HG02970 (cell line): ENCODE data around the gene EIF4E1B.
"Not testable (repeated sequence)": the region's sequence is repeated elsewhere in the genome, so short reads cannot be mapped to it uniquely, and the experiment has no call there.

Source experiments
- ATAC-seq: cut with Tn5 transposase; IDR thresholded peaks from one replicate; pipeline ENCODE4 v1.9.1; 2021; ENCODE audit warnings: mild to moderate bottlenecking, moderate library complexity, moderate number of reproducible peaks; ENCODE audit not compliant: unreplicated experiment, low FRiP score

Gene EIF4E1B

DNA sequence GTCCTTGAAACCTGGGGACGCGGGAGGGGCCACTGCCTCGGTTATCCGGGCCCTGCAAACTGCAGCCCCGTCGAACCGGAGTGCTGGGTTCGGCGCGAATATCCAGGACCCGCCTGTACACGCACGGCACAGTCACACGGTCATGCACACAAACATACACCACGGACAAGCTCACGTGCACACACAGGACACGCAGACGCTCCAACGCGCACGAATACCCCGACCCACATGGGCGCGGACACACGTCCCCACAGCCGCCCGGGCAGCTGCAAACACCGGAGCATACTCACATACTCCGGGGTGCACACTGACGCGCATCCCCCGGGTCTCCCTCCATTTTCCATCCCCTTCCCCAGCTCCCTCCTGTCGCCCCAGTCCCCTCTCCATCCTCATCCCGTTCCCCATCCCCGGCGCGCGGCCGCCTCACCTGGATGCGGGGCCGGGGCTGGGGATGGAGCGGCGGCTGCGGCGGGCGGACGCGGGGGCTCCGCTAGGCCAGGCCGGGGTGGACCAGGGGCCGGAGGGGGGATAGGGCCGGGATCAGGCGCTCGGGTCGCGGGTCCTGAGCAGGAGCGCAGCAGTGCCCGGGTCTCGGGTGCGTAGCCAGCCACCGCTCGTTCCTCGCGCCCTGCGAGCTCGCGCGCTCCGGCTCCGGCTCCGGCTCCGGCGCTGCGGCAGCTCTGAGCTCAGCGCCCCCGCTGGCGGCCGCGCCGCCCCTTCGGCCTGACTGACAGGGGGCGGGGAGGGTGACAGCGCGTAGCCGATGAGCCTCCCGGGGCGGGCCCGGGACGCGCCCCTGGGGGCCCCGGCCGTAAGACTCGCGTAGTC is at the start of gene EIF4E1B, which contains the start of gene SNCB:
TSS of gene EIF4E1B (plus strand) at position 823 of the 828 bp plus-strand sequence. CDS start 12,113 bp downstream, outside the sequence.
TSS of gene SNCB (minus strand) at position 682 of the 828 bp plus-strand sequence. CDS start 880 bp downstream, outside the sequence.
- peak; percentile 66 for ATAC-seq

DNA sequence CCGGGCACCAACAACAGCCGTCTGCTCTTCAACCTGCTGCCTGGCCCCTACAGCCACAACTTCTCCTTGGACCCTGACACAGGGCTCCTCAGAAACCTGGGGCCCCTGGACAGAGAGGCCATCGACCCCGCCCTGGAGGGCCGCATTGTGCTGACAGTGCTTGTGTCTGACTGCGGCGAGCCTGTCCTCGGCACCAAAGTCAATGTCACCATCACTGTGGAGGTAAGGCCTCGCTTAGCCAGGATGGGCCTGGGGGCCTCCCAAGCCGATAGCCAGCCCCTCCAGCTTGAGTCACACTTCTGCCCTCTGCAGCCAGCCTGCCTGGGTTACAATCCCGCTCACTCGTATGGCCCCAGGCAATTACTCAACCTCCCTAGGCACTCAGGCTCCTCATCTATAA is 49.1 kb upstream of the EIF4E1B start:
- no peak for ATAC-seq

DNA sequence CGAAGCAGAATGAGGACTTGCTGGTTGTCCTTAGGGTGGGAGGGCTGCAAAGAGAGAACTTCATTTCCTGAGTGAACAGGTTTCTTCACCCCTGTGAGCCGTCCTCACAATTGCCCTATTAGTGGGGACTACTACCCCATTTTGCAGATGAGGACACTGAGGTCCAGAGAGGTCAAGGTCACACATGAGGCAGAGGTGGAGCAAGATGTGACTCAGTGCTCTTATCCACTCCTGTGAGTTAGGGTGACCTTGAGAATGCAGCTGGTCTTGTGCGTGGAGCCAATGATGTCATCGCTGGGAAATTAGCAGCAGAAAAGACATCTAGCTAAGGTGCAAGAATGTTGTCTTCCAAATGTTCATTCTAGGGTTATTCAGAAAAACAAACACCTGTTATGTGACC is 47.4 kb upstream of the EIF4E1B start:
- ATAC-seq, result no peak

GRCh38 chr5:176587398-176587797 is 43.1 kb upstream of the EIF4E1B start:
- ATAC-seq, result no peak

DNA sequence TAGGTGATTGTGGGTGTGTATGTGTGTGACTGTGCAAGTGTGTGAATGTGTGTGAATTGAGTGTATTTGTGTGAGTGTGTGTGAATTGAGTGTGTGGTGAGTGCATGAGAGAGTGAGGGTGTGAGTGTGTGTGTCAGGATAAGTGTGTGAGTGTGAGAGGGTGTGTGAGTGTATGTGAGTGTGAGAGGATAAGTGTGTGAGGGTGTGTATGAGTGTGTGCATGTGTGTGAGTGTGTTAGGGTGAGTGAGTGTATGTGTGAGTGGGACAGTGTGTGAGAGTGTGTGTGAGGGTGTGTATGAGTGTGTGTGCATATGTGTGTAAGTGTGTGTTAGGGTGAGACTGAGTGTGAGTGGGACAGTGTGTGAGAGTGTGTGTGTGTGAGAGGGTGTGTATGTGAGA is 42.2 kb upstream of the EIF4E1B start:
- ATAC-seq, result no peak

- ATAC-seq, result no peak
Observed at GRCh38 chr5:176589039-176589769, 41.3 kb upstream of the EIF4E1B start.

GRCh38 chr5:176590035-176590717 is 40.3 kb upstream of the EIF4E1B start:
- ATAC-seq, result no peak

DNA sequence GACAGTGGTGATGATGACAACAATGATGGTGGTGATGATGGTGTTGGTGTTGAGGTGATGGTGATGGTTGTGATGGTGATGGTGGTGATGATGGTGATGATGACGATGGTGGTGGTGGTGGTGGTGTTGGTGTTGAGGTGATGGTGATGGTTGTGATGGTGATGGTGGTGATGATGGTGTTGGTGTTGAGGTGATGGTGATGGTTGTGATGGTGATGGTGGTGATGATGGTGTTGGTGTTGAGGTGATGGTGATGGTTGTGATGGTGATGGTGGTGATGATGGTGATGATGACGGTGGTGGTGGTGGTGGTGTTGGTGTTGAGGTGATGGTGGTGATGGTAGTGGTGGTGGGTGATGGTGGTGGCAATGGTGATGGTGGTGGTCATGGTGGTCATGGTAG is 38.8 kb upstream of the EIF4E1B start:
- ATAC-seq, result not testable (repeated sequence)

DNA sequence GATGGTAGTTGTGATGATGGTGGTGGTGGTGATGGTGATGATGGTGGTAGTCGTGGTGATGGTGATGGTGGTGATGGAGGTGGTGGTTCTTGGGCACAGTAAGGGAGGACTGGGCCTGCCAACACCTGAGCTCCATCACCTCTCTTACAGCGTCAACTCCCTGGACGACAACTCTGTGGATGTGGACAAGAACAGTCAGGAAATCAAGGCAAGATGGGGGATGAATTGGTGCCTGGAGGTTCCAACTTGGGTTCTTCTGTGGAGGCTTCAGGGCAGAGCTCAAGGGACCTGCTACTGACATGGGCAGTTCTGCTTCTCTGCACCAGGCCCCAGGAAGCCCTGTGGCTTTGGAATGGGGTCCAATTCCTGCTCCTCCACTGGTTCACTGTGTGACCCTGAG is 37.9 kb upstream of the EIF4E1B start:
- no peak for ATAC-seq

DNA sequence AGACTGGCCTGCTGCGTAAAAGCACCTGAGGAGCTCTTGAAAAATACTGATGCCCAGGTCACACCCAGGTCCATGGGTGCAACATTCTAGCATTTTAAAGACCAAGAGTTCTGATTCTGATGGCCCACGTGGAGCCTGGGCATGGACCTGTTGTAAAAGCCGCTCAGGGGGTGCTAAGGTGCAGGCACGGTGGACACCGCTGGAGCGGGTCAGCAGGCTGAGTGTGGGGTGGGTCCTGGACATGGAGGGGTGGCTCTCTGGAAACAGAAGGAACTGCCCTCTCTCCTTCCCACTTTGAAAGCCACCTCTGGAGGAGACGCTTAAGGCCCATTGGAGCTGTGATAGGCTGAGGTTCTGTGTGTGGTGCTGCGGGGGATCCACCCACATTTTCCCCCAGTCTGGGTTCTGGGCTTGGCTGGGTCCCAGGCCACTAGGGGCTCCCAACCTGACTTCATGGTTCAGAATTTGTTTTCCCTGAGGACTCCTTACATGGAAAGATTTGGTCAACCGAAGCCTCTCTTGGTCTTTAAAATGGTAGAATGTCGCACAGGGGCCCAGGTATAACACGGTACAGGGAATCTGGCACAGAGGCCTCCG is 37.1 kb upstream of the EIF4E1B start:
- ATAC-seq, result no peak

- ATAC-seq, result no peak
Observed at GRCh38 chr5:176594554-176594953, 35.9 kb upstream of the EIF4E1B start.

GRCh38 chr5:176595386-176595943 is 35.0 kb upstream of the EIF4E1B start:
- ATAC-seq, result no peak

GRCh38 chr5:176596069-176596644 is 34.3 kb upstream of the EIF4E1B start:
- no peak for ATAC-seq

DNA sequence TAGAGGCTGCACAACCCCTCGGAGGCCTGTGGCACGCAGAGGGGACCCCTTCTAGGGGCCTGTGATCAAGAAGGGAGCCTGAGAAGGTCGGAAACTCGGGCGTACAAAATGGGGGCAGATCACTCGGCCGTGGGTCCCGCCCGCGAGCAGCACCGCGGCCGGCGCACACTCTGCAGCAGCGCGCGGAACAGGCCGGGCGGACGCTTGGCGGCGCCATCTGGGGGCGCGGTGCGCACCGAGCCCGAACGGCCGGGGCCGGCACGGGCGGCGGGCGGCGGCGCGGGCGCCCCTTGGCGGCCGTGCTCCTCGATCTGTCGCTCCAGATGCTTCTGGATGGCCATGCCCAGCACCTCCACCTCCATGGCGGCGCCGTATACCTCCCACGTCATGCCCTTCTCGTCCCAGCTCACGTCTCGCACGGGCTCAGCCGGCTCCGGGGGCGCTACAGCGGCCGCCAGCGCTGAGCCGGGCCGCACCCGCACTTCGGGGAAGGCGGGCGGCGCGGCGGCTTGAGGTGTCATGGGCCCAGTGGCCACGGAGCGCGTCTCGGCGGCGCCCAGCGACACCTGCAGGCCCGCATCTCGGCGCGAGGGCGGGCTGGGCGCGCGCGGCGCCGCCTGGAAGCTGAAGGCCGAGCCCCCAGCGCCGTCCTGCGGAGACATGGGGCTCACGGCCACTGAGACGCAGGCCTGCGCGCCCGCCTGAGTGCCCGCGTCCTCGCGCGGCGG is 33.6 kb upstream of the EIF4E1B start:
- peak; percentile 46 for ATAC-seq

DNA sequence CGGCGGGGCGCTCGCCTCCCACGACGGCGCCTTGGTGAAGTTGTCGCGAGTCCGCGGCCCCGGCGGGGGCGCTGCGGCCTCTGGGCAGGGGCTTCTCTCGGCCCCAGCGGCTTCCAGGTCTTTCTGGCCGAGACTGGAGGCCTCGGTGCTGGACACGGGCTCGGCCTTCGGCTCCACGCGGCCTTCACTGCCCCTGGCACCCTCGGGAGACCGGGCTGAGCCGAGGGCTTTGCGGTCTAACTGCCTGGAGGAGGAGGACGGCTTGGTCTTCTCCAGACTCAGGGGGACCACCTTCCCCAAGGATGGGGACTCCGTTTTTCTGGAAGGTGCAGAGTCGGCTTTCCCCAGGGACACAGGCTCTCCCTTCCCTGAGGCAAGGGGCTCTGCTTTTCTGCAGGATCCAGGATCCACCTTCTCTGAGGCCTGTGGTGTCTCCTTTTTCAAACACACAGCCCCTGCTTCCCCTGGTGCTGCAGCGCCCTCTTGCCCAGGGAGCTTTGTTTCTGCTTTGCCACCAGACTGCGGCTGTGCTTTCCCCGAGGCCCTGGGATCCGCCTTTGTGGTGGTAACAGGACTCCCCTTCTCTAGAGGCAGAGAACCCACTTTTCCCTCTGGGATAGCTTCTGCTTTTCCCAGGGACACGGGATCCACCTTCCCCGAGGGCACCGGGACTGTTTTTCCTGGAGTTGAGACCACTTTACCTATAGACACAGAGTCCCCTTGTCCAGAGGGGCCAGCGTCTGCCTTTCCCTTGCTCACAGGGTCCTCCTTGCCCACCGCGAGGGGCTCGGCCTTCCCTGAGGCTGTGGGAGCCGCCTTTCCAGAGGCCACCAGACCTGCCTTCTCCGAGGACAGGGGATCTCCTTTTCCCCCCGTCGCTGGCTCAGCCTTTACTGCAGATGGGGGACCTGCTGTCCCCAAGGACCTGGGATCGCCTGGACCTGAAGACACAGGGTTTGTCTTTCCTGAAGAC is 32.8 kb upstream of the EIF4E1B start:
- no peak for ATAC-seq

DNA sequence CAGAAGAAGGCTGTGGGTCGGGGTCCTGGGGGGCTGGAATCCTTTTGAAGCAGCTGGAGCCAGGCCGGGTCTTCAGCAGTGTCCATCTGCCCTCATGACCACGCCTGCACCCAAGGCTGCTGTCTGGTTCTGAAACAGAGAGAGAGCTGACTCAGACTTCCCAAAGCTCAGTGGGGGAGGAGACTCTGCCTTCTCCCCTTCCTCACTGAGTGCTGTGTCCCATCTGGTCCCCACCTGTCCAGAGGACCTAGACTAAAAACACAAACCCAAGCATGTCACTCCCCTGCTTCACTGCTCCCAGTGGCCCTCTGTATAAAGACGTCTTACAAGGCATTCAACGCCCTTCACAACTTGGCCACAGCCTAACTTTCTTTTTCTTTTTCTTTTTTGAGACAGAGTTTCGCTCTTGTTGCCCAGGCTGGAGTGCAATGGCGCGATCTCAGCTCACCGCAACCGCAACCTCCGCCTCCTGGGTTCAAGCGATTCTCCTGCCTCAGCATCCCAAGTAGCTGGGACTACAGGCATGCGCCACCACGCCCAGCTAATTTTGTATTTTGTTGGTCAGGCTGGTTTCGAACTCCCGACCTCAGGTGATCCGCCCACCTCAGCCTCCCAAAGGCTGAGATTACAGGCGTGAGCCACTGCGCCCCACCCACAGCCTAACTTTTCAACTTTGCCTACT is 30.6 kb upstream of the EIF4E1B start:
- not testable (repeated sequence) for ATAC-seq

DNA sequence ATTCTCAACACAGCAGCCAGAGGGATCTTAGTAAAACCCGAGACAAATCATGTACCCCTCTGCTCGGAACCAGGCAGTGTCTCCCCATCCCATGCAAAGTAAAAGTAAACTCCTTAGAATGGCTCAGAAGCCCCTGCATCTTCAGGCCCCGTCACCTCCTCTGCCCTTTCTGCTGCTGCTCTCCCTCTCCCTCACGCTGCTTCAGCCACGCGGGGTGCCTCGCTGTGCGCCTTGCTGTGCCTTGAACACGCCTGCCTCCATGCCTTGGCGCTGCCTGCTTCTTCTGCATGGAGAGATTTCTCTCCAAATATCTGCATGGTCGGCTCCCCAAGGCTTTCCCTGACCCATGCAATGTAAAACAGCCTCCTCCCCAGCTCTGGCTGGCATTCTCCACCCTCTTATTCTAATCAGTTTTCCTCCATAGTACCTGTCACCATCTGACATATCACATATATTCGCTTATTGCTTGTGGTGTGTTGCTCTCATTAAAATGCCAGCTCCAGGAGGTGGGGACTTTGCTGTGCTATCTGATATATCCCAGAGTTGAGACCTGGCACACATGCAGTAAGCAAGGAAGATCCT is 28.5 kb upstream of the EIF4E1B start:
- ATAC-seq, result no peak
